ENCODE results near the gene UBAP1L.
"Not testable (repeated sequence)": the region's sequence is repeated elsewhere in the genome, so short reads cannot be mapped to it uniquely, and the experiment has no call there.

UBAP1L gene

DNA sequence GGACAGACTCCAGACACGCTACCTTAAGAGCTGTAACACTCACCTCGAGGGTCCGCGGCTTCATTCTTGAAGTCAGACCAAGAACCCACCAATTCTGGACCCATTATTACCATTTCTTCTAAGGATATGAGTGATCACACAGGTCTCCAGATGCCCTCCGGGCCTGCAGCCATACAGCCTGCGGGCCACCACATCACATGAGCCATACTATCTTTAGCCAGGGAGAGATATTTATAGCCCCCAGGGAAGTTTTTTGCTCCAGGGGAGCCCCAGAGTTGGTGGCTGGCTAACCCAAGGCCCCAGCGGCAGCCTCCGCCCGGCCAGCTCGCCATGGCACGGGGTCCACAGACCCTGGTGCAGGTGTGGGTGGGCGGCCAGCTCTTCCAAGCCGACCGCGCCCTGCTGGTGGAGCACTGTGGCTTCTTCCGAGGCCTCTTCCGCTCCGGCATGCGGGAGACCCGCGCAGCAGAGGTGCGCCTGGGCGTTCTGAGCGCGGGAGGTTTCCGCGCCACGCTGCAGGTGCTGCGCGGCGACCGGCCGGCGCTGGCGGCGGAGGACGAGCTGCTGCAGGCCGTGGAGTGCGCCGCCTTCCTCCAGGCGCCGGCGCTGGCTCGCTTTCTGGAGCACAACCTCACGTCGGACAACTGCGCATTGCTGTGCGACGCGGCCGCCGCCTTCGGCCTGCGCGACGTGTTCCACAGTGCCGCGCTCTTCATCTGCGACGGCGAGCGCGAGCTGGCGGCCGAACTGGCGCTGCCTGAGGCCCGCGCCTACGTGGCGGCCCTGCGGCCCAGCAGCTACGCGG lies 38.3 kb downstream of the UBAP1L start, which contains the start of gene KBTBD13:
TSS of gene KBTBD13 (plus strand) at position 261 of the 805 bp plus-strand sequence. CDS start at position 331, 70 bp downstream.
- 95% methylated on average over 73 of the region's 73 CpGs for WGBS, 2 experiments
- H3K9me3 ChIP-seq (ENCODE audit: control insufficient read depth, low read length): no peaks in the 10 kb centered on the region
- peaks cover 34% of the 10 kb centered on the region for H3K27me3 ChIP-seq (ENCODE audit: control insufficient read depth, insufficient read depth, low read length, poor library complexity, severe bottlenecking)

DNA sequence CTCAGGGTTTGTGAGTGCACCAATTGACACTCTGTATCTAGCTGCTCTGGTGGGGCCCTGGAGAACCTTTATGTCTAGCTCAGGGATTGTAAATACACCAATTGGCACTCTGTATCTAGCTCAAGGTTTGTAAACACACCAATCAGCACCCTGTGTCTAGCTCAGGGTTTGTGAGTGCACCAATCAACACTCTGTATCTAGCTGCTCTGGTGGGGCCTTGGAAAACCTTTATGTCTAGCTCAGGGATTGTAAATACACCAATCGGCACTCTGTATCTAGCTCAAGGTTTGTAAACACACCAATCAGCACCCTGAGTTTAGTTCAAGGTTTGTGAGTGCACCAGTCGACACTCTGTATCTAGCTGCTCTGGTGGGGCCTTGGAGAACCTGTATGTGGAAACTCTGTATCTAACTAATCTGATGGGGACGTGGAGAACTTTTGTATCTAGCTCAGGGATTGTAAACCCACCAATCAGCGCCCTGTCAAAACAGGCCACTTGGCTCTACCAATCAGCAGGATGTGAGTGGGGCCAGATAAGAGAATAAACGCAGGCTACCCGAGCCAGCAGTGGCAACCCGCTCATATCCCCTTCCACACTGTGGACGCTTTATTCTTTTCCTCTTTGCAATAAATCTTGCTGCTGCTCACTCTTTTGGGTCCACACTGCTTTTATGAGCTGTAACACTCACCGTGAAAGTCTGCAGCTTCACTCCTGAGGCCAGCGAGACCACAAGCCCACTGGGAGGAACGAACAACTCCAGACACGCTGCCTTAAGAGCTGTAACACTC lies 39.2 kb downstream of the UBAP1L start:
- H3K27ac ChIP-seq (ENCODE audit: insufficient read depth, low read depth, low read length, poor library complexity, severe bottlenecking); H3K4me1 ChIP-seq (ENCODE audit: control insufficient read depth, insufficient read depth, low read length); H3K36me3 ChIP-seq (ENCODE audit: control insufficient read depth, insufficient read depth, low read length); H3K9me3 ChIP-seq (ENCODE audit: control insufficient read depth, low read length); H3K4me3 ChIP-seq (ENCODE audit: insufficient read depth, low read depth, low read length): not testable (repeated sequence)
- 92 to 94% methylated on average over 12 of the region's 12 CpGs for WGBS, 2 experiments
- peaks cover 26% of the 10 kb centered on the region for H3K27me3 ChIP-seq (ENCODE audit: control insufficient read depth, insufficient read depth, low read length, poor library complexity, severe bottlenecking)

More for the DNA sequence above, 38.3 kb downstream of the UBAP1L start, which contains the start of gene KBTBD13:
- Histone ChIP-seq H3K36me3 (ENCODE audit: control insufficient read depth, insufficient read depth, low read length) (no peaks in the 10 kb centered on the region), H3K4me3 (ENCODE audit: insufficient read depth, low read depth, low read length) (no peak within 1 kb of the TSS), H3K4me1 (ENCODE audit: control insufficient read depth, insufficient read depth, low read length) (peaks cover 5% of the 10 kb centered on the region), H3K27ac (ENCODE audit: insufficient read depth, low read depth, low read length, poor library complexity, severe bottlenecking) (no peak within 1 kb of the TSS)

DNA sequence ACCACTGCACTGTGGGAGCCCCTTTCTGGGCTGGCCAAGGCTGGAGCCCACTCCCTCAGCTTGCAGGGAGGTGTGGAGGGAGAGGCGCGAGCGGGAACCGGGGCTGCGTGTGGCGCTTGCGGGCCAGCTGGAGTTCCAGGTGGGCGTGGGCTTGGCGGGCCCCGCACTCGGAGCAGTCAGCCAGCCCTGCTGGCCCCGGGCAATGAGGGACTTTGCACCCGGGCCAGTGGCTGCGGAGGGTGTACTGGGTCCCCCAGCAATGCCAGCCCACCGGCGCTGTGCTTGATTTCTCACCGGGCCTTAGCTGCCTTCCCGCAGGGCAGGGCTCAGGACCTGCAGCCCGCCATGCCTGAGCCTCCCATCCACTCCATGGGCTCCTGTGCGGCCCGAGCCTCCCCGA lies 40.1 kb downstream of the UBAP1L start:
- not testable (repeated sequence) for H3K4me3 ChIP-seq (ENCODE audit: insufficient read depth, low read depth, low read length); H3K27ac ChIP-seq (ENCODE audit: insufficient read depth, low read depth, low read length, poor library complexity, severe bottlenecking); H3K9me3 ChIP-seq (ENCODE audit: control insufficient read depth, low read length); H3K36me3 ChIP-seq (ENCODE audit: control insufficient read depth, insufficient read depth, low read length); H3K4me1 ChIP-seq (ENCODE audit: control insufficient read depth, insufficient read depth, low read length)
- peaks cover 25% of the 10 kb centered on the region for H3K27me3 ChIP-seq (ENCODE audit: control insufficient read depth, insufficient read depth, low read length, poor library complexity, severe bottlenecking)
- WGBS, 2 experiments: 95 to 97% methylated on average over 21 to 22 of the region's 22 CpGs

DNA sequence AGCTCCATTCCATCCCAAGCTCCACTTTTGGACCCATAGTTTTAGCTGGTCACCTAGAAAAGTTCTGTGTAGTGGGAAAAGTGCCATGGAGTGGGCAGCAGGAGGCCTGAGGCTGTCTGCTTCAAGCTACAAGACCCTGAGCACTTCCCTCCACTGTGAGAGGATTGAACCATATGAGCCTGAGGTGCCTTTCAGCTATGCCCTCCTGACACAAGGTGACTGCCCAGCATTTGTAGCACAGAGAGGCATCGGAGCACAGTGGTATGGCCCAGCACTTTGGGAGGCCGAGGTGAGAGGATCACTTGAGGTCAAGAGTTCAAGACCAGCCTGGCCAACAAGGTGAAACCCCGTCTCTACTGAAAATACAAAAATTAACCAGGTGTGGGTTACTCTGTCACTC lies 42.4 kb downstream of the UBAP1L start:
- Histone ChIP-seq H3K9me3 (ENCODE audit: control insufficient read depth, low read length) (no peaks in the 10 kb centered on the region), H3K27ac (ENCODE audit: insufficient read depth, low read depth, low read length, poor library complexity, severe bottlenecking) (no peak overlapping the region), H3K27me3 (ENCODE audit: control insufficient read depth, insufficient read depth, low read length, poor library complexity, severe bottlenecking) (peaks cover 11% of the 10 kb centered on the region), H3K4me1 (ENCODE audit: control insufficient read depth, insufficient read depth, low read length) (peaks cover 10% of the 10 kb centered on the region), H3K36me3 (ENCODE audit: control insufficient read depth, insufficient read depth, low read length) (no peaks in the 10 kb centered on the region), H3K4me3 (ENCODE audit: insufficient read depth, low read depth, low read length) (no peak overlapping the region)
- 93 to 96% methylated on average over 3 of the region's 3 CpGs for WGBS, 2 experiments

DNA sequence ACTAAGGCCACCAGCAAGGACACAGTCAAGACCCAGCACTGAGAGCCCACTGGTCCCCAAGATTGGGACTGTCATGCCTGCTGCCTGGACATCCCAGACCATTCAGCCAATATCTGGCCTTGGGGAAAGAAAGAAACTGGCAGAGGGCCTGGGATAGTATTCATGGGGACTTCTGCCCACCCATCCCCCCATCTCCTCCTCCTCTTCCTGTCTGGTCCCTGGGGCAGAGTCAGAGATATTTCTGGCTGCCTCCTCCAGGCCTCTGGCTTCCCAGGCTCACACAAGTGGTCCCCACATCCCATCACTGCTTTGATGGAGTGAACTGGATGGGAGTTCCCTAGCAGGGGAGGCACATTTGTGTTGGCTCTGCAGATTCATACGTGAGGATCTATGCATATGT lies 43.0 kb downstream of the UBAP1L start:
- Histone ChIP-seq H3K27ac (ENCODE audit: insufficient read depth, low read depth, low read length, poor library complexity, severe bottlenecking) (no peak overlapping the region), H3K4me3 (ENCODE audit: insufficient read depth, low read depth, low read length) (no peak overlapping the region), H3K36me3 (ENCODE audit: control insufficient read depth, insufficient read depth, low read length) (no peaks in the 10 kb centered on the region), H3K9me3 (ENCODE audit: control insufficient read depth, low read length) (no peaks in the 10 kb centered on the region), H3K27me3 (ENCODE audit: control insufficient read depth, insufficient read depth, low read length, poor library complexity, severe bottlenecking) (peaks cover 11% of the 10 kb centered on the region), H3K4me1 (ENCODE audit: control insufficient read depth, insufficient read depth, low read length) (peaks cover 16% of the 10 kb centered on the region)
- WGBS, 2 experiments: 91 to 95% methylated on average over 1 of the region's 1 CpG

DNA sequence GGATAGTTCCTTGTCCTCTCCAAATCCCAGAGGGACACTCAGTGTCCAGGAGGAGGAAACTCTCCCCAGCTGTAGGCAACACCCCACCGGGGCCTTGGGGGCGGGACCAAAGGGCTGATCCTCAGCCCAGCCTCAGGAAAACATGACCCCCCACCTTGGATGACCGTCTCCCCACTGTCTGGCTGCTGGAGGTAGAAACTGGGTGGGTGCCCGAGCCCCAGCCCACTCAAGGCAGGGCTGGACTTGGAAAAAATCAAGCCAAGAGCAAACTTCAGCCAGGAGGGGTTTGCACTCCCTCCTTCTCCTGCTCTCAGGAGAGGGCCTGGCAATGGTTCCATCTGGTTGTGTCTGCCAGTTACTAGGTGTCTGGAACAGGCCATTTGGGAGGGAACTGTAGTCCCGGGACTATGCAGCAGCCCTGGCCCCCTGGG lies 43.6 kb downstream of the UBAP1L start:
- H3K27me3 ChIP-seq (ENCODE audit: control insufficient read depth, insufficient read depth, low read length, poor library complexity, severe bottlenecking): peaks cover 11% of the 10 kb centered on the region
- 64 to 74% methylated on average over 5 of the region's 5 CpGs for WGBS, 2 experiments

DNA sequence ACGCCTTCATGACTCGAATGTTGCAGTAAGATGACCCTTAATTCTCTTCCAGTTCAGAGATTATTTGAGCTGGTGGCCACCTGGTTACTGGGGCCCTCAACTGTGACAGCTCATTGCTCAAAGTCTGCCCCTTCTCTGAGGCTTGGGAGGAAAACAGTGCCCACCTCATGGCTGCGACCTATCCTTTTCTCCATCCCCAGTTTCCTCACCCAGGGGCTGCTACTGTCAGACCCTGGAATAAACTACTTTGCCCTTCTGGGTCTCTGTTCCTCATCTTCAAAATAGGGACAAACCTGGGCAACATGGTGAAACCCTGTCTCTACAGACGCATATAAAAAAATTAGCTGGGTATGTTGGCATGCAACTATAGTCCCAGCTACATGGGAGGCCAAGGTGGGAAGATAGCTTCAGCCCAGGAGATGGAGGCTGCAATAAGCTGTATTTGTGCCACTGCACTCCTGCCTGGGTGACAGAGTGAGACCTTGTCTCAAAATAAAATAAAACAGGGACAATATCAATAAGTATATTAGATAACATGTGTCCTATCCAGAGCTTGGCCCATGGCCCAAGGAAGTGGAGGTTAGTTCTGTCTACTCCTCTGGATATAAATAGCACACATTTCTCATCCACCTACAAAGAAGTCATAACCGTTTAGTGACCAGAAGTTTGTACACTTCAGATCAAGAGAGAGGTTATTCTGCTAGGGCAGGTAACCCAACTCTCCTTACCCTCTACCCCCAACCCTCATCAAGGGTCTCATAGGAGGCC lies 45.0 kb downstream of the UBAP1L start:
- Histone ChIP-seq H3K4me3 (ENCODE audit: insufficient read depth, low read depth, low read length) (no peak overlapping the region), H3K27me3 (ENCODE audit: control insufficient read depth, insufficient read depth, low read length, poor library complexity, severe bottlenecking) (peaks cover 11% of the 10 kb centered on the region), H3K27ac (ENCODE audit: insufficient read depth, low read depth, low read length, poor library complexity, severe bottlenecking) (no peak overlapping the region), H3K4me1 (ENCODE audit: control insufficient read depth, insufficient read depth, low read length) (peaks cover 27% of the 10 kb centered on the region), H3K9me3 (ENCODE audit: control insufficient read depth, low read length) (no peaks in the 10 kb centered on the region), H3K36me3 (ENCODE audit: control insufficient read depth, insufficient read depth, low read length) (no peaks in the 10 kb centered on the region)
- WGBS, 2 experiments: 92% methylated on average over 5 of the region's 5 CpGs

More for the DNA sequence above, 43.6 kb downstream of the UBAP1L start:
- Histone ChIP-seq H3K4me3 (ENCODE audit: insufficient read depth, low read depth, low read length) (no peak overlapping the region), H3K27ac (ENCODE audit: insufficient read depth, low read depth, low read length, poor library complexity, severe bottlenecking) (no peak overlapping the region), H3K9me3 (ENCODE audit: control insufficient read depth, low read length) (no peaks in the 10 kb centered on the region), H3K4me1 (ENCODE audit: control insufficient read depth, insufficient read depth, low read length) (peaks cover 17% of the 10 kb centered on the region), H3K36me3 (ENCODE audit: control insufficient read depth, insufficient read depth, low read length) (no peaks in the 10 kb centered on the region)

DNA sequence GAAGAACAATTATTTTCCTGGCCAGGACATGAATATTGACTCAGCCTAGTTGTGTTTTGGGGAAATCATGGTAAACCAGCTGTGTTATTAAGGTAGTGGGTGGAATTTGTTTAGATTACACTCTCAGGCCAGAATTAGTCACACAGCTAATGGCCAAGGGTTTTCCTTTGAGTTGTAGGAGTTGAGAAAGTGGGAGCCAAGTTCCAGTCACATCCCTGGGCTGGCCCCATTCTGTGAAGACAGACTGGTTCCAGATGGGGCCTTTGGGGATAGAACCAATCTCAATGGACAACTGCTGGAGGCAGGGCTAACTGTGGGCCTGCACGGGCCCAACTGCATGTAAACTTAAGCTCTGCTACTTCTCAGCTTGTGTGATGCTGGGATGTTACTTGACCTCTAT lies 45.8 kb downstream of the UBAP1L start:
- H3K4me1 ChIP-seq (ENCODE audit: control insufficient read depth, insufficient read depth, low read length): peaks cover 28% of the 10 kb centered on the region
- peaks cover 11% of the 10 kb centered on the region for H3K27me3 ChIP-seq (ENCODE audit: control insufficient read depth, insufficient read depth, low read length, poor library complexity, severe bottlenecking)
- H3K27ac ChIP-seq (ENCODE audit: insufficient read depth, low read depth, low read length, poor library complexity, severe bottlenecking): no peak overlapping the region
- no peaks in the 10 kb centered on the region for H3K36me3 ChIP-seq (ENCODE audit: control insufficient read depth, insufficient read depth, low read length)
- H3K9me3 ChIP-seq (ENCODE audit: control insufficient read depth, low read length): no peaks in the 10 kb centered on the region
- H3K4me3 ChIP-seq (ENCODE audit: insufficient read depth, low read depth, low read length): no peak overlapping the region
- WGBS, 2 experiments: 89 to 95% methylated on average over 1 of the region's 1 CpG

DNA sequence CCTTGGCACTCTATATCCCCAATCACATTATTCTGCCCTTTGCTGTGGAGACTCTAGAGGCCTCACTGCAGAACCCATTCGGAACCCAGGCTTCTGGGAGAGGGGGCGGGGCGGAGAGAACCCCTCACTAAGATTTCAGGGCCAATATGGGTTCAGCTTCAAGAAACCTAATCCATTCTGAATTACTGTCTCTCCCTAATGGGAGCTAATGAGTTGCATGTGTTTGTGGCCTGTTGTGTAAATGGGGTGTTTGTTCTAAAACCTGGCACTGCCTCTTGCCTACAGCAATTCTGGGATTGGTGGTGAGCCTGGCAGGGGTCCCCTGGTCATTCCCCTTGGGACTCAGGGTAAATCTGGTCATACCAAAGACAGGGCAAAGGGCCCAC lies 46.6 kb downstream of the UBAP1L start:
- H3K27me3 ChIP-seq (ENCODE audit: control insufficient read depth, insufficient read depth, low read length, poor library complexity, severe bottlenecking): peaks cover 11% of the 10 kb centered on the region
- H3K4me3 ChIP-seq (ENCODE audit: insufficient read depth, low read depth, low read length): no peak overlapping the region
- H3K9me3 ChIP-seq (ENCODE audit: control insufficient read depth, low read length): no peaks in the 10 kb centered on the region
- WGBS, 2 experiments: 70 to 73% methylated on average over 3 of the region's 3 CpGs
- H3K4me1 ChIP-seq (ENCODE audit: control insufficient read depth, insufficient read depth, low read length): peaks cover 28% of the 10 kb centered on the region
- no peak overlapping the region for H3K27ac ChIP-seq (ENCODE audit: insufficient read depth, low read depth, low read length, poor library complexity, severe bottlenecking)
- no peaks in the 10 kb centered on the region for H3K36me3 ChIP-seq (ENCODE audit: control insufficient read depth, insufficient read depth, low read length)

Data from ectodermal cell (in vitro differentiated cells).